HCT116 (cell line): ENCODE results near the gene LINGO1. TPM values are rescaled to one million over a fixed set of nuclear protein-coding genes. Genes with fewer than 3 reads are reported as not detected.

Experiments
- ATAC-seq: fragments of 200-7000 bp; cut with Tn5 transposase; 2 replicates; pipeline ENCODE4 v1.9.1; 2020; ENCODE audit warnings: mild to moderate bottlenecking, moderate library complexity
- BruUV-seq: library from RNA; stranded (reverse); fragments of 400-500 nt; replicated peaks from 2 replicates; lab custom pipeline; 2021; lab: Mats Ljungman, UMichigan
- CTCF ChIA-PET: fragments of 300-600 bp; sonication (Branson Sonifier 250); formaldehyde crosslinking; loops from one replicate; lab custom pipeline; 2021; ENCODE audit warnings: antibody characterized with exemption; lab: Charles Lee
- POLR2A ChIA-PET: fragments of 300-600, 350-600 bp; sonication (Branson Sonifier 250); formaldehyde crosslinking; loops from one replicate; lab custom pipeline; 2021; ENCODE audit warnings: antibody characterized with exemption; lab: Charles Lee
- RAD21 ChIA-PET, 2 experiments: fragments of 300-600 bp; sonication (Branson Sonifier 250); formaldehyde crosslinking; loops; one replicate each; lab custom pipeline; 2023; ENCODE audit warnings: low total read pairs in 2 of 2; ENCODE audit not compliant: uncharacterized antibody in 2 of 2, unreplicated experiment in 2 of 2, low non-redundant PET in 1 of 2; lab: Charles Lee
- DNase-seq: peaks from one replicate; pipeline ENCODE4 v3.0.0-alpha.2; 2010; ENCODE audit warnings: low read depth, low spot score
- H2AFZ ChIP-seq: fragments of 200-600 bp; shearing (Covaris generic), sonication (generic); 2 replicates; pipeline ENCODE4 v1.6.1; 2017; ENCODE audit warnings: low read depth, mixed run types, mixed read lengths, antibody characterized with exemption, low read length; ENCODE audit not compliant: poor library complexity, severe bottlenecking
- H3K27ac ChIP-seq: 2 replicates; pipeline ENCODE4 v1.5.1; 2012; ENCODE audit warnings: low read depth, low read length
- H3K27me3 ChIP-seq: fragments of 200-600 bp; sonication (generic); 2 replicates; pipeline ENCODE4 v1.6.1; 2016; ENCODE audit warnings: mixed run types, low read length, mixed read lengths; ENCODE audit not compliant: insufficient read depth
- H3K36me3 ChIP-seq, 2 experiments: fragments of 200-500 bp in 1 of 2; fragments of 200-600 bp in 1 of 2; sonication (Bioruptor generic) in 1 of 2; sonication (generic) in 1 of 2; 2 replicates each; pipeline versions ENCODE4 v1.5.1 to v1.6.1; 2014 to 2016; ENCODE audit warnings: low read length in 2 of 2, inconsistent platforms in 1 of 2, mixed read lengths in 1 of 2, mixed run types in 1 of 2; ENCODE audit not compliant: insufficient read depth in 2 of 2, control insufficient read depth in 1 of 2
- H3K4me1 ChIP-seq, 2 experiments: fragments of 200-600 bp in 1 of 2; sonication (generic) in 1 of 2; 2 replicates each; pipeline versions ENCODE4 v1.5.1 to v1.6.1; 2012 to 2017; ENCODE audit warnings: low read length in 2 of 2, inconsistent platforms in 1 of 2, mild to moderate bottlenecking in 1 of 2, mixed read lengths in 1 of 2, mixed run types in 1 of 2, moderate library complexity in 1 of 2; ENCODE audit not compliant: insufficient read depth in 2 of 2, control insufficient read depth in 1 of 2
- H3K4me2 ChIP-seq: fragments of 200-600 bp; sonication (generic); 2 replicates; pipeline ENCODE4 v1.6.1; 2017; ENCODE audit warnings: mixed run types, low read length, mixed read lengths
- H3K4me3 ChIP-seq, 2 experiments: fragments of 200-600 bp in 1 of 2; sonication (generic) in 1 of 2; replicated peaks in 1 of 2; 2 replicates each; pipeline ENCODE4 v1.5.1; 2011 to 2016; ENCODE audit warnings: low read length in 2 of 2, control low read depth in 1 of 2, low read depth in 1 of 2, mild to moderate bottlenecking in 1 of 2, mixed read lengths in 1 of 2, mixed run types in 1 of 2
- H3K79me2 ChIP-seq: fragments of 200-600 bp; sonication (generic); 2 replicates; pipeline ENCODE4 v1.6.1; 2017; ENCODE audit warnings: mild to moderate bottlenecking, mixed run types, low read length, moderate library complexity, mixed read lengths; ENCODE audit not compliant: insufficient read depth
- H3K9ac ChIP-seq: fragments of 200-600 bp; sonication (generic); 2 replicates; pipeline ENCODE4 v1.6.1; 2016; ENCODE audit warnings: low read length, mixed read lengths
- H3K9me2 ChIP-seq: fragments of 200-600 bp; sonication (generic), shearing (Covaris generic); 2 replicates; pipeline ENCODE4 v1.6.1; 2017; ENCODE audit warnings: mixed run types, mild to moderate bottlenecking, moderate library complexity; ENCODE audit not compliant: insufficient read depth
- H3K9me3 ChIP-seq, 2 experiments: fragments of 200-500 bp in 1 of 2; fragments of 200-600 bp in 1 of 2; sonication (Bioruptor generic) in 1 of 2; sonication (generic) in 1 of 2; 2 replicates each; pipeline ENCODE4 v1.6.1; 2014 to 2017; ENCODE audit warnings: low read length in 2 of 2, mixed read lengths in 2 of 2, inconsistent platforms in 1 of 2, low read depth in 1 of 2, mild to moderate bottlenecking in 1 of 2, mixed run types in 1 of 2, moderate library complexity in 1 of 2; ENCODE audit not compliant: control insufficient read depth in 1 of 2, insufficient read depth in 1 of 2
- H4K20me1 ChIP-seq: fragments of 200-600 bp; sonication (generic), shearing (Covaris generic); 2 replicates; pipeline ENCODE4 v1.6.1; 2017; ENCODE audit warnings: mixed run types, mild to moderate bottlenecking, moderate library complexity; ENCODE audit not compliant: insufficient read depth
- EGR1 ChIP-seq: IDR thresholded peaks from 2 replicates; pipeline ENCODE4 v1.6.1; 2012; ENCODE audit warnings: low read depth
- ELF1 ChIP-seq: IDR thresholded peaks from 2 replicates; pipeline ENCODE4 v1.6.1; 2012; ENCODE audit warnings: low read depth, borderline replicate concordance
- EZH2 ChIP-seq: fragments of 200-600 bp; sonication (generic); IDR thresholded peaks from 2 replicates; pipeline ENCODE4 v1.6.1; 2017; ENCODE audit warnings: antibody characterized with exemption, mixed run types
- EZH2phosphoT487 ChIP-seq: fragments of 200-600 bp; IDR thresholded peaks from 2 replicates; pipeline ENCODE4 v1.6.1; 2018; ENCODE audit warnings: antibody characterized with exemption, borderline replicate concordance
- JUND ChIP-seq: IDR thresholded peaks from 2 replicates; pipeline ENCODE4 v1.6.1; 2012
- POLR2A ChIP-seq: IDR thresholded peaks from 2 replicates; pipeline ENCODE4 v1.7.0; 2011; ENCODE audit warnings: borderline replicate concordance; ENCODE audit not compliant: insufficient read depth, insufficient read length; ENCODE audit errors: extremely low read depth
- POLR2AphosphoS5 ChIP-seq: IDR thresholded peaks from 2 replicates; pipeline ENCODE4 v1.6.1; 2011; ENCODE audit warnings: mild to moderate bottlenecking, low read depth, low read length, moderate library complexity
- RAD21 ChIP-seq: IDR thresholded peaks from 2 replicates; pipeline ENCODE4 v1.6.1; 2012; ENCODE audit warnings: low read depth, mild to moderate bottlenecking
- SIN3A ChIP-seq: IDR thresholded peaks from 2 replicates; pipeline ENCODE4 v1.6.1; 2012; ENCODE audit warnings: low read depth
- TCF7L2 ChIP-seq: IDR thresholded peaks from 2 replicates; pipeline ENCODE4 v1.7.0; 2011; ENCODE audit warnings: borderline replicate concordance, inconsistent platforms; ENCODE audit not compliant: insufficient read depth, insufficient read length; ENCODE audit errors: extremely low read depth
- YY1 ChIP-seq: IDR thresholded peaks from 2 replicates; pipeline ENCODE4 v1.6.1; 2011; ENCODE audit warnings: low read length, low read depth, moderate library complexity, mild to moderate bottlenecking; ENCODE audit not compliant: insufficient replicate concordance; ENCODE audit errors: extremely low read depth
- ZFX ChIP-seq: fragments of 450-650 bp; IDR thresholded peaks from 2 replicates; pipeline ENCODE4 v1.6.1; 2017
- ZNF274 ChIP-seq: fragments of 200-500 bp; sonication (Bioruptor generic); IDR thresholded peaks from 2 replicates; pipeline ENCODE4 v1.6.1; 2014; ENCODE audit warnings: mild to moderate bottlenecking, low read depth, low read length, inconsistent platforms
- intact Hi-C: fragments of 100-400 bp; cut with micrococcal nuclease; formaldehyde crosslinking; loops from 2 replicates; pipeline ENCODE4 v1.10.0; 2022
- total RNA-seq: library from RNA; stranded (reverse); gene quantifications from one replicate; pipeline ENCODE4 v1.2.1, GENCODE V29; 2021; ENCODE audit not compliant: unreplicated experiment
- TF ChIP-seq, protein P1 (sequence below): IDR thresholded peaks from 2 replicates; pipeline ENCODE4 v1.6.1; 2012
- TF ChIP-seq, protein P2 (sequence below): IDR thresholded peaks from 2 replicates; pipeline ENCODE4 v1.6.1; 2011; ENCODE audit warnings: mild to moderate bottlenecking, low read length, moderate library complexity; ENCODE audit not compliant: insufficient replicate concordance; ENCODE audit errors: extremely low read depth
- TF ChIP-seq, protein P3 (sequence below): IDR thresholded peaks from 2 replicates; pipeline ENCODE4 v1.6.1; 2012
- TF ChIP-seq, protein P4 (sequence below), 3 experiments: fragments of 200-600 bp in 1 of 3; sonication (generic) in 1 of 3; IDR thresholded peaks in 2 of 3; conservative IDR thresholded peaks in 1 of 3; 2 replicates each; pipeline ENCODE4 v1.5.1; 2012 to 2017; ENCODE audit warnings: low read depth in 2 of 3, low read length in 2 of 3, antibody characterized with exemption in 1 of 3, borderline replicate concordance in 1 of 3, control low read depth in 1 of 3, mild to moderate bottlenecking in 1 of 3, mixed read lengths in 1 of 3, mixed run types in 1 of 3, moderate library complexity in 1 of 3; ENCODE audit not compliant: insufficient read depth in 1 of 3

LINGO1 gene
- total RNA-seq, 1 experiment from 2014 or later: 15.6 TPM

DNA sequence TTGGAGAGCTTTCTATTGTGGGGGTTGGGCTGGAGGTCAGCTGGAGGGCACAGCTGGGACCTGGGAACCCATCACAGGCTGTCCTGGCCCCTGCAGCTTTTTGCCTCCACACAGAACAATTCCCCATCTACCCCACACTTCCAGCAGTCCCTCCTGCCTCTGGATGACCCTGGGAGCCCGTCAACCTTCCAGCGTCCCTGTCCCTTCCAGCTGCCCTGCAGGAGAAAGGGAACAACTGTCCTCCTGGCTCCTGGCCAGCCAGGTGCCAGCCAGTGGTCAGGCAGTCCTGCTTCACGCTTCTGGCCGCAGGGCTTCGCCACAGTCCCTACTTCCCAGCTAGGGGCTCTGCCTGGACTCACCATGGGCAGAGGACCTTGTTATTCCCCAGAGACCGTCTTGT lies 27.2 kb downstream of the LINGO1 start:
- ChIA-PET RAD21 (no interaction called here), CTCF (interaction anchor here (2.2 to 3.6 kb wide), 2 partner anchors 12 kb away, joined by 14 to 18 read pairs; no protein-coding TSS in a partner anchor), POLR2A (no interaction called here)
- Histone ChIP-seq H2AFZ (no peak overlapping the region), H3K36me3 (no peaks in the 10 kb centered on the region), H3K9me3 (no peaks in the 10 kb centered on the region), H3K79me2 (no peaks in the 10 kb centered on the region), H3K9ac (no peak overlapping the region), H3K27ac (no peak overlapping the region), H3K4me1 (peaks cover 5 to 48% of the 10 kb centered on the region in 2 experiments; a peak in 3 of 4 replicates), H3K4me2 (no peak overlapping the region), H4K20me1 (no peaks in the 10 kb centered on the region), H3K9me2 (no peaks in the 10 kb centered on the region), H3K27me3 (no peaks in the 10 kb centered on the region), H3K4me3 (no peak overlapping the region)
- TF ChIP-seq POLR2A (no peak), JUND (no peak), EGR1 (no peak), EZH2phosphoT487 (no peak), TCF7L2 (no peak), YY1 (no peak), EZH2 (no peak), ZFX (no peak), RAD21 (no peak), SIN3A (no peak), POLR2AphosphoS5 (no peak), ELF1 (no peak), ZNF274 (no peak)
- TF ChIP-seq, protein P1, sequence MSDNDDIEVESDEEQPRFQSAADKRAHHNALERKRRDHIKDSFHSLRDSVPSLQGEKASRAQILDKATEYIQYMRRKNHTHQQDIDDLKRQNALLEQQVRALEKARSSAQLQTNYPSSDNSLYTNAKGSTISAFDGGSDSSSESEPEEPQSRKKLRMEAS: no peak
- TF ChIP-seq, protein P2, sequence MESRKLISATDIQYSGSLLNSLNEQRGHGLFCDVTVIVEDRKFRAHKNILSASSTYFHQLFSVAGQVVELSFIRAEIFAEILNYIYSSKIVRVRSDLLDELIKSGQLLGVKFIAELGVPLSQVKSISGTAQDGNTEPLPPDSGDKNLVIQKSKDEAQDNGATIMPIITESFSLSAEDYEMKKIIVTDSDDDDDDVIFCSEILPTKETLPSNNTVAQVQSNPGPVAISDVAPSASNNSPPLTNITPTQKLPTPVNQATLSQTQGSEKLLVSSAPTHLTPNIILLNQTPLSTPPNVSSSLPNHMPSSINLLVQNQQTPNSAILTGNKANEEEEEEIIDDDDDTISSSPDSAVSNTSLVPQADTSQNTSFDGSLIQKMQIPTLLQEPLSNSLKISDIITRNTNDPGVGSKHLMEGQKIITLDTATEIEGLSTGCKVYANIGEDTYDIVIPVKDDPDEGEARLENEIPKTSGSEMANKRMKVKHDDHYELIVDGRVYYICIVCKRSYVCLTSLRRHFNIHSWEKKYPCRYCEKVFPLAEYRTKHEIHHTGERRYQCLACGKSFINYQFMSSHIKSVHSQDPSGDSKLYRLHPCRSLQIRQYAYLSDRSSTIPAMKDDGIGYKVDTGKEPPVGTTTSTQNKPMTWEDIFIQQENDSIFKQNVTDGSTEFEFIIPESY: no peak
- TF ChIP-seq, protein P3, sequence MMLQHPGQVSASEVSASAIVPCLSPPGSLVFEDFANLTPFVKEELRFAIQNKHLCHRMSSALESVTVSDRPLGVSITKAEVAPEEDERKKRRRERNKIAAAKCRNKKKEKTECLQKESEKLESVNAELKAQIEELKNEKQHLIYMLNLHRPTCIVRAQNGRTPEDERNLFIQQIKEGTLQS: no peak
- TF ChIP-seq, protein P4, sequence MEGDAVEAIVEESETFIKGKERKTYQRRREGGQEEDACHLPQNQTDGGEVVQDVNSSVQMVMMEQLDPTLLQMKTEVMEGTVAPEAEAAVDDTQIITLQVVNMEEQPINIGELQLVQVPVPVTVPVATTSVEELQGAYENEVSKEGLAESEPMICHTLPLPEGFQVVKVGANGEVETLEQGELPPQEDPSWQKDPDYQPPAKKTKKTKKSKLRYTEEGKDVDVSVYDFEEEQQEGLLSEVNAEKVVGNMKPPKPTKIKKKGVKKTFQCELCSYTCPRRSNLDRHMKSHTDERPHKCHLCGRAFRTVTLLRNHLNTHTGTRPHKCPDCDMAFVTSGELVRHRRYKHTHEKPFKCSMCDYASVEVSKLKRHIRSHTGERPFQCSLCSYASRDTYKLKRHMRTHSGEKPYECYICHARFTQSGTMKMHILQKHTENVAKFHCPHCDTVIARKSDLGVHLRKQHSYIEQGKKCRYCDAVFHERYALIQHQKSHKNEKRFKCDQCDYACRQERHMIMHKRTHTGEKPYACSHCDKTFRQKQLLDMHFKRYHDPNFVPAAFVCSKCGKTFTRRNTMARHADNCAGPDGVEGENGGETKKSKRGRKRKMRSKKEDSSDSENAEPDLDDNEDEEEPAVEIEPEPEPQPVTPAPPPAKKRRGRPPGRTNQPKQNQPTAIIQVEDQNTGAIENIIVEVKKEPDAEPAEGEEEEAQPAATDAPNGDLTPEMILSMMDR (IDR thresholded peaks at IDR 0.05 in 2 of 3, conservative IDR thresholded peaks at IDR 0.05 in 1 of 3; ENCODE audit: borderline replicate concordance in 1 of 3, insufficient read depth in 1 of 3, low read depth in 2 of 3, low read length in 2 of 3): no peak
- ATAC-seq (no peak), DNase-seq (no peak)
- no TSS peak for BruUV-seq
- intact Hi-C loops: no loop called here
